HepG2 (cell line): ENCODE data around the gene SIGLEC9. TPM values are rescaled to one million over a fixed set of nuclear protein-coding genes. Genes with fewer than 3 reads are reported as not detected.

Source experiments
- ATAC-seq: fragments of 200-7000 bp; cut with Tn5 transposase; 3 replicates; pipeline ENCODE4 v1.9.1; 2020; ENCODE audit warnings: mild to moderate bottlenecking, moderate library complexity
- BruUV-seq: library from RNA; stranded (reverse); fragments of 400-500 nt; replicated peaks from 2 replicates; lab custom pipeline; 2021; lab: Mats Ljungman, UMichigan
- CTCF ChIA-PET: fragments of 300-600 bp; formaldehyde crosslinking; extraction: SDS; loops from one replicate; lab custom pipeline; 2021; ENCODE audit warnings: low total read pairs, inconsistent platforms, low intra/inter-chr PET ratio; lab: Yijun Ruan, JAX
- POLR2A ChIA-PET: fragments of 350-600 bp; sonication (Branson Sonifier 250); formaldehyde crosslinking; loops from one replicate; lab custom pipeline; 2020; ENCODE audit warnings: antibody characterized with exemption, inconsistent platforms; lab: Yijun Ruan, JAX
- DNase-seq: peaks from one replicate; pipeline ENCODE4 v3.0.0-alpha.2; 2015; ENCODE audit warnings: low spot score
- FAIRE-seq: peaks from 3 replicates; lab custom pipeline; 2011; peaks lifted over from hg19 to GRCh38; lab: Jason Lieb, UNC
- H2AFZ ChIP-seq: one replicate; pipeline ENCODE4 v1.6.1; 2011; ENCODE audit warnings: low read length, inconsistent platforms
- H3K27ac ChIP-seq: fragments of 300-600 bp; 3 replicates; pipeline ENCODE4 v1.8.0; 2011; ENCODE audit warnings: mixed run types, mild to moderate bottlenecking, mixed read lengths, low read length, inconsistent platforms; ENCODE audit not compliant: insufficient read depth; ENCODE audit errors: extremely low read length
- H3K27me3 ChIP-seq, 2 experiments: fragments of 200-600 bp in 1 of 2; 2 replicates in 1 of 2; 3 replicates in 1 of 2; pipeline versions ENCODE4 v1.6.0 to v1.8.0; 2011; ENCODE audit warnings: low read length in 2 of 2, mild to moderate bottlenecking in 2 of 2, moderate library complexity in 2 of 2, inconsistent platforms in 1 of 2; ENCODE audit not compliant: insufficient read depth in 2 of 2, control insufficient read depth in 1 of 2
- H3K36me3 ChIP-seq, 2 experiments: fragments of 200-600 bp in 1 of 2; replicated peaks in 1 of 2; 2 replicates in 1 of 2; 3 replicates in 1 of 2; pipeline versions ENCODE4 v1.5.1 to v1.8.0; 2011; ENCODE audit warnings: low read length in 2 of 2, inconsistent platforms in 1 of 2; ENCODE audit not compliant: insufficient read depth in 2 of 2, control insufficient read depth in 1 of 2
- H3K4me1 ChIP-seq: 2 replicates; pipeline ENCODE4 v1.5.1; 2012; ENCODE audit warnings: low read length, inconsistent platforms; ENCODE audit not compliant: insufficient read depth
- H3K4me2 ChIP-seq: 2 replicates; pipeline ENCODE4 v1.6.0; 2011; ENCODE audit warnings: low read depth, low read length, inconsistent platforms
- H3K4me3 ChIP-seq, 3 experiments: fragments of 200-600 bp in 1 of 3; sonication (generic), shearing (Covaris generic) in 1 of 3; replicated peaks in 1 of 3; 2 replicates each; pipeline ENCODE4 v1.5.1; 2011 to 2016; ENCODE audit warnings: low read length in 3 of 3, inconsistent platforms in 2 of 3, low read depth in 2 of 3, mild to moderate bottlenecking in 2 of 3, control low read depth in 1 of 3, mixed read lengths in 1 of 3; ENCODE audit not compliant: insufficient read depth in 1 of 3
- H3K79me2 ChIP-seq: one replicate; pipeline ENCODE4 v1.6.1; 2011; ENCODE audit warnings: low read length, inconsistent platforms; ENCODE audit not compliant: insufficient read depth
- H3K9ac ChIP-seq: 2 replicates; pipeline ENCODE4 v1.6.0; 2011; ENCODE audit warnings: mild to moderate bottlenecking, low read depth, low read length, inconsistent platforms; ENCODE audit not compliant: insufficient read depth
- H3K9me3 ChIP-seq: 2 replicates; pipeline ENCODE4 v1.5.1; 2012; ENCODE audit warnings: mild to moderate bottlenecking, low read length
- H4K20me1 ChIP-seq: 2 replicates; pipeline ENCODE4 v1.6.0; 2011; ENCODE audit warnings: inconsistent platforms, mild to moderate bottlenecking, low read length, moderate library complexity; ENCODE audit not compliant: insufficient read depth
- AHDC1 ChIP-seq: sonication (generic); formaldehyde crosslinking; IDR thresholded peaks from 2 replicates; pipeline ENCODE4 v1.5.1; 2020; ENCODE audit warnings: mild to moderate bottlenecking, missing genetic modification reagents, borderline replicate concordance
- BRD4 ChIP-seq: sonication (generic); formaldehyde crosslinking; IDR thresholded peaks from 2 replicates; pipeline ENCODE4 v1.4.0; 2020; ENCODE audit warnings: missing genetic modification reagents
- HOXA5 ChIP-seq: sonication (generic); formaldehyde crosslinking; IDR thresholded peaks from 2 replicates; pipeline ENCODE4 v1.4.0; 2020; ENCODE audit warnings: missing genetic modification reagents
- NCOA5 ChIP-seq: sonication (generic); formaldehyde crosslinking; IDR thresholded peaks from 2 replicates; pipeline ENCODE4 v1.4.0; 2020; ENCODE audit warnings: missing genetic modification reagents
- PITX1 ChIP-seq: sonication (generic); formaldehyde crosslinking; IDR thresholded peaks from 2 replicates; pipeline ENCODE4 v1.5.1; 2020; ENCODE audit warnings: mild to moderate bottlenecking, missing genetic modification reagents
- PLRG1 ChIP-seq: fragments of 450-650 bp; conservative IDR thresholded peaks from 2 replicates; pipeline ENCODE4 v1.6.1; 2016
- POGZ ChIP-seq: sonication (generic); formaldehyde crosslinking; IDR thresholded peaks from 2 replicates; pipeline ENCODE4 v1.4.0; 2020; ENCODE audit warnings: mild to moderate bottlenecking, missing genetic modification reagents
- SALL2 ChIP-seq: sonication (generic); formaldehyde crosslinking; IDR thresholded peaks from 2 replicates; pipeline ENCODE4 v1.8.1; 2023; ENCODE audit warnings: mild to moderate bottlenecking, missing genetic modification reagents, inconsistent platforms
- STAT5B ChIP-seq: sonication (generic); formaldehyde crosslinking; IDR thresholded peaks from 2 replicates; pipeline ENCODE4 v1.4.0; 2020; ENCODE audit warnings: missing genetic modification reagents
- U2AF1 ChIP-seq: fragments of 200-400 bp; formaldehyde crosslinking; optimal IDR thresholded peaks from 2 replicates; pipeline ENCODE3; 2017; ENCODE audit warnings: mild to moderate bottlenecking, low read depth, low read length
- ZNF160 ChIP-seq: sonication (generic); formaldehyde crosslinking; IDR thresholded peaks from 2 replicates; pipeline ENCODE4 v1.8.0; 2022; ENCODE audit warnings: mild to moderate bottlenecking, inconsistent platforms, missing genetic modification reagents
- ZNF562 ChIP-seq: sonication (generic); formaldehyde crosslinking; IDR thresholded peaks from 2 replicates; pipeline ENCODE4 v1.8.0; 2022; ENCODE audit warnings: missing genetic modification reagents, borderline replicate concordance
- ZNF672 ChIP-seq: sonication (generic); formaldehyde crosslinking; IDR thresholded peaks from 2 replicates; pipeline ENCODE4 v1.8.1; 2022; ENCODE audit warnings: missing genetic modification reagents
- WGBS: methylation state at CpG from one replicate; pipeline ENCODE4 v1.1.6; 2017; ENCODE audit warnings: low lambda C conversion rate; 5-methylcytosine and 5-hydroxymethylcytosine counted together
- in situ Hi-C: cut with HindIII; loops from 2 replicates; pipeline ENCODE4 v1.10.0; 2017; ENCODE audit warnings: low pct_unique_long_range_greater_than_20kb; ENCODE audit not compliant: extremely low pct_ligation_motif_present
- intact Hi-C: fragments of 100-400 bp; cut with micrococcal nuclease; formaldehyde crosslinking; loops from one replicate; pipeline ENCODE4 v1.10.0; 2022; ENCODE audit not compliant: unreplicated experiment
- polyA plus RNA-seq, 8 experiments: library from polyadenylated mRNA; depleted of rRNA in 3 of 8; stranded (reverse) in 7 of 8; unstranded in 1 of 8; fragments of >200 nt; fragmentation: Illumina TruSeq in 4 of 8; extraction: Trizol in 4 of 8; gene quantifications; 2 replicates each; pipeline versions ENCODE4 v1.2.1 to v1.2.3, GENCODE V29; 2011 to 2016; ENCODE audit warnings: low read depth in 4 of 8, missing spikeins in 1 of 8, mixed read lengths in 1 of 8; ENCODE audit not compliant: insufficient read depth in 1 of 8
- total RNA-seq, 5 experiments: library from RNA; depleted of rRNA; stranded (reverse); fragments of >200 nt; fragmentation: Illumina TruSeq; extraction: Trizol; gene quantifications; 2 replicates each; pipeline ENCODE4 v1.2.3, GENCODE V29; 2016; ENCODE audit warnings: low read depth in 1 of 5

The SIGLEC9 gene
- total and polyA plus RNA-seq, 2 of the 13 experiments (the other 11 are each of a cell fraction or from before 2014, with no cell fraction given) = not detected

GRCh38 chr19:51099047-51099382, 25.7 kb upstream of the SIGLEC9 start:
- in situ Hi-C loops (loop anchor here (25.0 kb wide), 1 partner anchor 162 kb away; no protein-coding TSS in a partner anchor), intact Hi-C loops (no loop called here)
- no peak for ATAC-seq
- H4K20me1 ChIP-seq = 0 out of 2 replicates have a peak, but pooled peaks cover 3% of the 10 kb centered on the region
- no peak overlapping the region for H2AFZ ChIP-seq
- CTCF ChIA-PET = no interaction called here
- TF ChIP-seq POGZ (CRISPR knock-in tag) = no peak
- no peak for TF ChIP-seq U2AF1
- no peak for TF ChIP-seq HOXA5
- TF ChIP-seq SALL2 (CRISPR knock-in tag) = no peak
- WGBS = 98% methylated on average over 22 of the region's 22 CpGs
- no TSS peak for BruUV-seq
- FAIRE-seq = no peak
- peaks cover 5% of the 10 kb centered on the region for H3K4me1 ChIP-seq
- H3K4me2 ChIP-seq = no peak overlapping the region
- H3K27me3 ChIP-seq = no peaks in the 10 kb centered on the region; a peak in 1 of 5 replicates
- no peak overlapping the region for H3K9ac ChIP-seq
- H3K9me3 ChIP-seq = no peaks in the 10 kb centered on the region
- peaks cover 5 to 18% of the 10 kb centered on the region in 2 experiments; a peak in 3 of 5 replicates for H3K36me3 ChIP-seq
- H3K27ac ChIP-seq = no peak overlapping the region
- POLR2A ChIA-PET = no interaction called here
- H3K4me3 ChIP-seq = no peak overlapping the region
- H3K79me2 ChIP-seq = no peaks in the 10 kb centered on the region
- DNase-seq = no peak

GRCh38 chr19:51100601-51101000, 24.1 kb upstream of the SIGLEC9 start:
- FAIRE-seq = no peak
- POLR2A ChIA-PET = no interaction called here
- Histone ChIP-seq H3K9ac (no peak overlapping the region), H2AFZ (no peak overlapping the region), H3K79me2 (no peaks in the 10 kb centered on the region), H3K9me3 (no peaks in the 10 kb centered on the region), H3K36me3 (peaks cover 5 to 18% of the 10 kb centered on the region in 2 experiments; a peak in 3 of 5 replicates), H4K20me1 (0 out of 2 replicates have a peak, but pooled peaks cover 3% of the 10 kb centered on the region), H3K4me2 (no peak overlapping the region), H3K4me3 (no peak overlapping the region), H3K27me3 (no peaks in the 10 kb centered on the region; a peak in 1 of 5 replicates), H3K4me1 (no peaks in the 10 kb centered on the region), H3K27ac (no peak overlapping the region)
- no peak for DNase-seq
- TF ChIP-seq NCOA5 (no peak), PITX1 (CRISPR knock-in tag) (no peak), BRD4 (CRISPR knock-in tag) (no peak), AHDC1 (CRISPR knock-in tag) (no peak), ZNF160 (CRISPR knock-in tag) (no peak), ZNF672 (CRISPR knock-in tag) (no peak), ZNF562 (no peak), STAT5B (CRISPR knock-in tag) (no peak), PLRG1 (no peak)
- CTCF ChIA-PET = no interaction called here
- in situ Hi-C loops = no loop called here
- WGBS = 98% methylated on average over 3 of the region's 3 CpGs
- BruUV-seq = no TSS peak
- ATAC-seq = no peak
- intact Hi-C loops = loop anchor here (10.0 kb wide), 1 partner anchor 166 kb away; no protein-coding TSS in a partner anchor
